Endothelial cell of coronary artery (primary cell): Measurements from ENCODE around the gene MACROD1. TPM values are rescaled to one million over a fixed set of nuclear protein-coding genes. Genes with fewer than 3 reads are reported as not detected.

Source experiments
- total RNA-seq: library from RNA; depleted of rRNA; stranded (reverse); fragments of >200 nt; gene quantifications from 2 replicates; pipeline ENCODE4 v1.2.3, GENCODE V29; 2014

Gene MACROD1
- 32.9 and 36.7 TPM in 2 replicates for total RNA-seq

GRCh38 chr11:64165842-64166635 is at the start of gene MACROD1:
MACROD1 (minus strand) TSS chr11:64166113; CDS start chr11:64165994, 119 bp downstream.

GRCh38 chr11:64206457-64207255 is 40.7 kb upstream of the MACROD1 start, which contains the start of gene FERMT3:
FERMT3 (plus strand) TSS chr11:64206721; CDS start chr11:64207365, 644 bp downstream.

GRCh38 chr11:64185693-64186491 is 20.0 kb upstream of the MACROD1 start, which contains the start of gene STIP1:
STIP1 (plus strand) TSS chr11:64186171; CDS start chr11:64186262, 91 bp downstream.

GRCh38 chr11:64035576-64035975 is 130.3 kb downstream of the MACROD1 start, which contains the start of gene FLRT1:
FLRT1 (plus strand) TSS chr11:64035931; CDS start chr11:64116268, 80,337 bp downstream.

GRCh38 chr11:63986156-63986931 is 179.6 kb downstream of the MACROD1 start, which contains the start of gene OTUB1:
OTUB1 (plus strand) TSS chr11:63986438; CDS start chr11:63986457, 19 bp downstream.

GRCh38 chr11:63974259-63975143 is 191.4 kb downstream of the MACROD1 start, which contains the start of gene COX8A:
COX8A (plus strand) TSS chr11:63974620; CDS start chr11:63974681, 61 bp downstream.

Other genes starting within 250 kb of the MACROD1 start
- 0.36 and 0.47 TPM in 2 replicates for gene RCOR2, start 248.9 kb downstream of the MACROD1 start, total RNA-seq
- gene NAA40, start 227.1 kb downstream of the MACROD1 start, total RNA-seq: 10.2 and 13.1 TPM in 2 replicates
- gene COX8A, start 191.5 kb downstream of the MACROD1 start, total RNA-seq: 240 and 309 TPM in 2 replicates
- gene OTUB1, start 179.7 kb downstream of the MACROD1 start, total RNA-seq: 57.6 and 62.0 TPM in 2 replicates
- not detected in 2 replicates for gene FLRT1, start 130.2 kb downstream of the MACROD1 start, total RNA-seq
- 200 and 221 TPM in 2 replicates for gene STIP1, start 20.1 kb upstream of the MACROD1 start, total RNA-seq
- gene FERMT3, start 40.6 kb upstream of the MACROD1 start, total RNA-seq: 27.2 and 55.4 TPM in 2 replicates
- 20.5 and 28.8 TPM in 2 replicates for gene TRPT1, start 60.1 kb upstream of the MACROD1 start, total RNA-seq
- 37.2 and 49.1 TPM in 2 replicates for gene NUDT22, start 60.2 kb upstream of the MACROD1 start, total RNA-seq
- 10.6 and 15.0 TPM in 2 replicates for gene DNAJC4, start 64.4 kb upstream of the MACROD1 start, total RNA-seq
- gene VEGFB, start 68.5 kb upstream of the MACROD1 start, total RNA-seq: 10.8 and 18.4 TPM in 2 replicates
- gene FKBP2, start 75.0 kb upstream of the MACROD1 start, total RNA-seq: 60.1 and 63.5 TPM in 2 replicates
- 285 and 313 TPM in 2 replicates for gene PPP1R14B, start 80.8 kb upstream of the MACROD1 start, total RNA-seq
- 65.0 and 68.5 TPM in 2 replicates for gene PLCB3, start 85.4 kb upstream of the MACROD1 start, total RNA-seq
- 58.8 and 63.4 TPM in 2 replicates for gene BAD, start 118.6 kb upstream of the MACROD1 start, total RNA-seq
- 6.7 and 10.8 TPM in 2 replicates for gene GPR137, start 119.7 kb upstream of the MACROD1 start, total RNA-seq
- not detected in 2 replicates for gene KCNK4, start 125.2 kb upstream of the MACROD1 start, total RNA-seq
- gene CATSPERZ, start 134.2 kb upstream of the MACROD1 start, total RNA-seq: 0.27 TPM in 1 of 2 replicates, not detected in the other
- gene ESRRA, start 139.4 kb upstream of the MACROD1 start, total RNA-seq: 37.9 and 45.5 TPM in 2 replicates
- 214 and 281 TPM in 2 replicates for gene TRMT112, start 151.4 kb upstream of the MACROD1 start, total RNA-seq
- gene PRDX5, start 152.0 kb upstream of the MACROD1 start, total RNA-seq: 241 and 260 TPM in 2 replicates
- 1.3 and 2.4 TPM in 2 replicates for gene CCDC88B, start 174.1 kb upstream of the MACROD1 start, total RNA-seq
- 40.9 and 46.9 TPM in 2 replicates for gene RPS6KA4, start 193.0 kb upstream of the MACROD1 start, total RNA-seq